ENCODE results near the gene MCF2L.

GRCh38 chr13:113084094-113084942, 115.3 kb downstream of the MCF2L start:
- TF ChIP-seq CTCF (conservative IDR thresholded peaks at IDR 0.05; ENCODE audit: low read depth in 2 of 2) (peak in 1 of 2 experiments; percentile 42; a peak in 2 of 4 replicates), EZH2 (IDR thresholded peaks at IDR 0.05; ENCODE audit: low read depth, unreplicated experiment) (no peak), NANOG (IDR thresholded peaks at IDR 0.05; ENCODE audit: borderline replicate concordance) (no peak), POLR2AphosphoS5 (IDR thresholded peaks at IDR 0.05; ENCODE audit: low read depth) (no peak), CREB1 (CRISPR knock-in tag; IDR thresholded peaks at IDR 0.05; ENCODE audit: low read depth) (no peak), EZH2phosphoT487 (IDR thresholded peaks at IDR 0.05; ENCODE audit: unreplicated experiment) (no peak), STAT1 (IDR thresholded peaks at IDR 0.05; ENCODE audit: unreplicated experiment) (no peak), REST (IDR thresholded peaks at IDR 0.05; ENCODE audit: unreplicated experiment) (no peak), ETS1 (IDR thresholded peaks at IDR 0.05) (no peak), ZNF331 (CRISPR knock-in tag; IDR thresholded peaks at IDR 0.05; ENCODE audit: low read depth) (no peak)
